Uterus (tissue), 2 donors: ENCODE measurements around the gene RSL1D1.
"Not testable (repeated sequence)": the region's sequence is repeated elsewhere in the genome, so short reads cannot be mapped to it uniquely, and the experiment has no call there.

Experiments
- POLR2A ChIP-seq, 2 donors: fragments of 450-650 bp; IDR thresholded peaks; one replicate each; pipeline ENCODE4 v1.6.1; 2016; ENCODE audit warnings: antibody characterized with exemption in 2 of 2, mild to moderate bottlenecking in 1 of 2, moderate library complexity in 1 of 2
- TF ChIP-seq, protein P1 (sequence below), 4 experiments: fragments of 200-600 bp in 2 of 4; fragments of 450-650 bp in 2 of 4; sonication (generic) in 2 of 4; IDR thresholded peaks; one replicate each; pipeline ENCODE4 v1.5.1; 2016 to 2019; ENCODE audit warnings: antibody characterized with exemption in 4 of 4, mild to moderate bottlenecking in 2 of 4, moderate library complexity in 1 of 4

DNA sequence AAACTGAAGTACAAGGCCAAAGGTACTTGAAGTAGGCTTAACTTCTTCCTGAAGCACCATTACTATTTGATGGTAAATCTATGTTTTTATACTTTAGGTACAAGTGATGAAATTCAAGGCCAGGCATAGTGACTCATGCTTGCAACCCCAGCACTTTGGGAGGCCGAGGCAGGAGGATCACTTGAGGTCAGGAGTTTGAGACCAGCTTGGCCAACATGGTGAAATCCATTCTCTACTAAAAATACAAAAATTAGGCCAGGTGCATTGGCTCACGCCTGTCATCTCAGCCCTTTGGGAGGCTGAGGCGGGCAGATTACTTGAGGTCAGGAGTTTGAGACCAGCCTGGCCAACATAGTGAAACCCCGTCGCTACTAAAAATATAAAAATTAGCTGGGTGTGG is 27.7 kb downstream of the RSL1D1 start:
- TF ChIP-seq, protein P1, sequence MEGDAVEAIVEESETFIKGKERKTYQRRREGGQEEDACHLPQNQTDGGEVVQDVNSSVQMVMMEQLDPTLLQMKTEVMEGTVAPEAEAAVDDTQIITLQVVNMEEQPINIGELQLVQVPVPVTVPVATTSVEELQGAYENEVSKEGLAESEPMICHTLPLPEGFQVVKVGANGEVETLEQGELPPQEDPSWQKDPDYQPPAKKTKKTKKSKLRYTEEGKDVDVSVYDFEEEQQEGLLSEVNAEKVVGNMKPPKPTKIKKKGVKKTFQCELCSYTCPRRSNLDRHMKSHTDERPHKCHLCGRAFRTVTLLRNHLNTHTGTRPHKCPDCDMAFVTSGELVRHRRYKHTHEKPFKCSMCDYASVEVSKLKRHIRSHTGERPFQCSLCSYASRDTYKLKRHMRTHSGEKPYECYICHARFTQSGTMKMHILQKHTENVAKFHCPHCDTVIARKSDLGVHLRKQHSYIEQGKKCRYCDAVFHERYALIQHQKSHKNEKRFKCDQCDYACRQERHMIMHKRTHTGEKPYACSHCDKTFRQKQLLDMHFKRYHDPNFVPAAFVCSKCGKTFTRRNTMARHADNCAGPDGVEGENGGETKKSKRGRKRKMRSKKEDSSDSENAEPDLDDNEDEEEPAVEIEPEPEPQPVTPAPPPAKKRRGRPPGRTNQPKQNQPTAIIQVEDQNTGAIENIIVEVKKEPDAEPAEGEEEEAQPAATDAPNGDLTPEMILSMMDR (IDR thresholded peaks at IDR 0.05): not testable (repeated sequence)
- TF ChIP-seq POLR2A (IDR thresholded peaks at IDR 0.05): not testable (repeated sequence)
